ENCODE data around the gene KCNMA1.

DNA sequence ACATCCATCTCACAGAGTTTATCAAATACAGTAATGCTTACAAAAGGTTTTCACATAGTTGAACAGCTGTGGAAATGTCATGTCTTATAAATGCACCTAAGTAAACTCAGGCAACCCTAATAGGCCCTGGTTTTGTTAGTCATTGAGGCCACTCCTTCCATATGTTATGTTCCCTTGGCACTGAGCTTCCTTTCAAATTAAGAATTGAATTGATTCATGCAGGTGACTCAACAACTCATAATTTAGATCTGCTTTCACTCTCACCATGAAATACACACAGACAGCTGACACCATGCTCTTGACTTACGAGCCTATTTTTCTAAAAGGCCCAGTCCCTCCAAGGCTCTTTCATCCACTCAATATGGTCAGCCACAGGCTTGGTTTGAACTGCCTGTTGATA lies 476.9 kb downstream of the KCNMA1 start:
- TF ChIP-seq REST (IDR thresholded peaks at IDR 0.05; ENCODE audit: low read depth, low read length) (0 out of 2 replicates have a peak, but pooled peaks have one; percentile 22), TAF1 (IDR thresholded peaks at IDR 0.05; ENCODE audit: borderline replicate concordance, low read depth, low read length) (no peak; the same call in 1 of the 2 replicates), CTCF (IDR thresholded peaks at IDR 0.05) (no peak), MXI1 (IDR thresholded peaks at IDR 0.05; ENCODE audit: low read depth, low read length) (no peak), RAD21 (IDR thresholded peaks at IDR 0.05; ENCODE audit: low read length) (no peak), TCF12 (IDR thresholded peaks at IDR 0.05) (peak; percentile 100), GABPA (IDR thresholded peaks at IDR 0.05; ENCODE audit: low read depth) (no peak; the same call in none of the 2 replicates), JUND (IDR thresholded peaks at IDR 0.05) (peak; percentile 99), CHD2 (IDR thresholded peaks at IDR 0.05; ENCODE audit: low read length, partially characterized antibody) (no peak), NRF1 (IDR thresholded peaks at IDR 0.05; ENCODE audit: low read depth, low read length) (no peak)

All from SK-N-SH (cell line).